ENCODE results near the gene ZNF639.

Gene ZNF639

GRCh38 chr3:179321668-179322285 is 1.1 kb upstream of the ZNF639 start:
- no peak for DNase-seq

GRCh38 chr3:179323197-179324110 is 623 bp downstream of the ZNF639 start:
- peak; percentile 25 for DNase-seq

- no peak for DNase-seq
These were observed 1.5 kb downstream of the ZNF639 start for GRCh38 chr3:179324270-179324754.

GRCh38 chr3:179330438-179330837 is 7.6 kb downstream of the ZNF639 start:
- DNase-seq, result no peak

- DNase-seq, result no peak
These were observed 9.4 kb downstream of the ZNF639 start for GRCh38 chr3:179332240-179332639.

GRCh38 chr3:179333084-179333483 is 10.3 kb downstream of the ZNF639 start:
- DNase-seq, result no peak

- DNase-seq, result no peak
These were observed 13.6 kb downstream of the ZNF639 start for GRCh38 chr3:179336345-179336929.

GRCh38 chr3:179347345-179348194 is 24.7 kb downstream of the ZNF639 start, which contains the start of gene MFN1:
Gene MFN1, plus strand, starts transcription at chr3:179347709. Its CDS starts 1,143 bp downstream, at chr3:179348852.
- peak; percentile 94 for DNase-seq

GRCh38 chr3:179348325-179349013 is 25.6 kb downstream of the ZNF639 start:
- no peak for DNase-seq

- no peak for DNase-seq
These were observed 33.2 kb downstream of the ZNF639 start for GRCh38 chr3:179355996-179356395.

GRCh38 chr3:179363332-179363731 is 40.5 kb downstream of the ZNF639 start:
- no peak for DNase-seq

GRCh38 chr3:179369621-179370020 is 46.8 kb downstream of the ZNF639 start:
- DNase-seq, result no peak

- DNase-seq, result no peak
These were observed 51.1 kb downstream of the ZNF639 start for GRCh38 chr3:179373938-179374337.

GRCh38 chr3:179375091-179375999 is 52.5 kb downstream of the ZNF639 start:
- no peak for DNase-seq

GRCh38 chr3:179376474-179376873 is 53.6 kb downstream of the ZNF639 start:
- DNase-seq, result no peak
